ENCODE data around the gene ATXN7.

ATXN7 gene

DNA sequence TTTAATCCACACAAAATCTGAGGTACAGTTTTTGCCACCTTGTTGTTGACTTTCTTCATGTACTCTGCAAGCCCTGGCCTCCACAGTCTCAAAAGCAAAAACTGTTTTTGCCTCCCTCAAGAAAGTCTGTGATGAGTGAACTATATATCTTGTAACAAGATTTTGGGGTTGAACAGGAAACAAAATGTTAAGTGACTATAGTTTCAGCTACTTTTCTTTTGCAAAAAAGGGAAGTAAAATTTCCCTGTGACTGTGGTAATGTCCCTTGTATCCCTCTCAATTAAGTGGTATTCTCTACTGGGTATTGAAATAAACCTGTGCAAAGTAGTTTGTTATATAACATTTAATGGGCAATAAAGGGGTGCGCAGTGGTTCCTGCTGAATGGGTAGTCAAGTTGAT, 69.8 kb downstream of the ATXN7 start:
- DNase-seq (ENCODE audit: low read depth in 2 of 2): no peak

DNA sequence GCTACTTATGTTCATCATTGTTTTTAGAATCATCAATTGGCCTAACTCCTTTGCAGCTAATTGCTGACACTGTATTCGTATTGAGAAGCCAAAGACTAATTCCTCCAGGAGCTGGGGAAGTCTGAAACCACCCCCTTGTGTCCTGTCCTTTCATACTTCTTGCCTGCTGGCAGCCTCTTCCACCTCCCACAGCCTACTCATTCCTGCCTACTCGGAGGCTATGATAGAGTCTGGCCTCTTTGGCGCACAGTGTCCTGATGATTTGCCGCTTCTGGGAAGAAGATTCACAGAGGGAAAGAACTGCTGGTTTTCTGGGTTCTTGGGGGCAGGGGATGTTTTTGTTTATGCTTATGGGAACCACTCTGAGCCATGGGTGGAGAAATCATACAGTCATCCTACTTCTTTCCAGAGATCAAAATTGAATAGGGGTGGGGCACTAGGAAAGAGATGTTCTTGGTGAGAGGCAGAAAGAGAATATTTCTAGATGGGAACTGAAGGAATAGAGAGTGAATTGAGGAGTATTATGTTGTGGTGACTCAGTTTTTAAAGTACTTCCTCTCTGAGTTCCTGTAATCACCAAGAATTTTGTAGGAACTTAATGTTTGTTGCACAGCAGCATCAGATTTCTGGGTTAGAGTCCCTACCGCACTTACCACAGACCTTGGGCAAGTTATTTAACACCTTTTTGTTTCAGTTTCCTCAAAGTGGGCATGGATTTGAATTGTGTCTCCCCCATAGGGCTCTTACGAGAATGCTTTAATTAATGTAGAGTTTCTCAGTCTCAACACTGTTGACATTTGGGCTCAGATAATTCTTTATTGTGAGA, 70.6 kb downstream of the ATXN7 start:
- DNase-seq (ENCODE audit: low read depth in 2 of 2): no peak

DNA sequence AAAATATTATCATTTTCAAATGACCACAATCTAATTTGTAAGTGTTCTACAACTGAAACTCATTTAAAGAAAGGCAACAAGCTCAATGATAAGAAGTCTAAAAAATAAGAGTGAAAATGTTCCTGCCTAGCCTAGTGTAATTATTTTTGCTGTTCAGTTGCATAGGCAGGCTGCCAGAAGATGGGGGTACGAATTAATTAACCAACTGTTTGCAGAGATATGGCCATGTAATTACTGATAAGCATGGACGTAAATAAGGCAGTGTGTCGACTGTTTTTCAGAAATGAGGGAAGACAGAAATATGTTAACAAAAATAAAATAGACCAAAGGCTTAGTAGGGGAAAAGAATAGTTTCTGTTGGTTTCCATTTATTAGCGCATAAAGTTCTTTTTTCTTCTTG, 73.3 kb downstream of the ATXN7 start:
- DNase-seq (ENCODE audit: low read depth in 2 of 2): no peak

DNA sequence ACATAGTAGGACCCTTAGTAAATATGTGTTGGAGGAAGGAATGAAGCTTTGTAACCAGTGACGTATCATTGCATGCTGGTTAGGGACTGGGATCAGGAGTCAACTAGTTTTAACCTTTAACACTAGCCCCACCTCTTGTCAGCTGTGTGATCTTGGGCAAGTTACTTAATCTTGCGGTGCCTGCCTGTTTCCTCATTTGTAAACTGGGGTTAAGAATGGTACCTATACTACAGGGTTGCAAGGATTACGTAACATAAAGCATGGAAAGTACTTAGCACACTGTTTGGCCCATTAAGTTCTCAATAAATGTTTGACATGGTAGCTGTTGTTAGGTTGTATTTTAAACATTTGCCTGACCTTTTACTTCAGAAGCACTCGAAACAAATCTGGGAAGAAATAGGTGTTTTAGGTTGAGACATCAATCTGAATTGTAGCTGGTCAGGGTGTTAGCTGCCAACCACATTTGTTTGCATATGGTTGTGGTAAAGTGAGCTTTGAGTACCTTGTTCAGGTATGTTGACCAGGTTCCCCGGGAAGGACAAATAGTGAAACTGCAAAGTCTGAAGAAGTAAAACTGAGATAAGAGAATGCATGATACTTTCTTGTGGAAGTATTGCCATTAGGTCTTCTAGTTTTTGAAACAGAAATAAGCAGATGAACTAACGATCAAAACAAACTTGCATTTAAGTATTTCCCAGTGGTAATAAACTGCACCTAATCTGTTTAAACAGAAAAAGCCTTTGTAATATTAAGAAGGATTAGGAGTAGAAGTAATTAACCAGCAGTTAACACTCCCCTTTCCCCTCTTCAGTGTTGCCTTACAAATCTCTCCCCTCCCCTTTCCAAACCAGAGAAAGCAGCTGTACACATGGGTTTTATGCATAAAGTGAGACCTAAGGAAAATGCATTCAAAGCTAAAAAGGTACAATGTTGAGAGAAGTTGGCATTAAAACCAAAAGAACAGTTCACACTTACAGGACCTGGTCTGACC, 74.3 kb downstream of the ATXN7 start:
- DNase-seq (ENCODE audit: low read depth in 2 of 2): no peak

DNA sequence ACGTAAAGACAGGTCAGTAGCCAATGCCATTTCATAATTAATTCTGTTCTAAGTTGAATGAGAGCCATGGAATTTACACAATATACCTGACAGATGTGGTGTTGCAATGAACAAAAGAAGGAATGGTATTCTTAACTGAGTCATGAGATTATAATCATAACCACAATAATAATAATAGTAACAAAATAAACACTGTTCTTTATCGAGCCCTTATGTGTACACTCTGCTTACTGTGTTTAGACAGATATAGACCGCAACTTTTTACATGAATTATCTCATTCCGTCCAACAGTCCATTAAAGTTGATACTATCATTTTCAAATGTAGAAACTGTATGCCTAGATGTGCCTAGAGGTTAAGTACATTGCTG, 76.7 kb downstream of the ATXN7 start:
- no peak for DNase-seq (ENCODE audit: low read depth in 2 of 2)

DNA sequence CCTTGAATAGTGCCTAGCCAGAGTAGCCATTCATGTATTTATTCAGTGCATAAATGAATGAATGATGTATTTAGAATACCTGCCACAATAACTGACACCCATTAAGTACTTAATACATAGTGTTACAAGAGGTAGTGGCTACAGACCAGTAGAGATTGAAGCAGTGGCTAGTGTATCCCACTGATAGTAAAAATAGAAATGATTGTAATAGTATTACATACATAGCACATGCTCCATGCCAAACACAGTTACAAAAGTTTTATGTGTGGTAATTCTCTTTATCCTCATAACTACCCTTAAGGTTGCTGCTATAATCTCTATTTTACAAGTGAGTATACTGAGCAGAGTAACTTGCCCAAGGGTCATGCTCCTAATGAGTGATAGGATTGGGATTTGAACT, 78.9 kb downstream of the ATXN7 start:
- DNase-seq (ENCODE audit: low read depth in 2 of 2): no peak

DNA sequence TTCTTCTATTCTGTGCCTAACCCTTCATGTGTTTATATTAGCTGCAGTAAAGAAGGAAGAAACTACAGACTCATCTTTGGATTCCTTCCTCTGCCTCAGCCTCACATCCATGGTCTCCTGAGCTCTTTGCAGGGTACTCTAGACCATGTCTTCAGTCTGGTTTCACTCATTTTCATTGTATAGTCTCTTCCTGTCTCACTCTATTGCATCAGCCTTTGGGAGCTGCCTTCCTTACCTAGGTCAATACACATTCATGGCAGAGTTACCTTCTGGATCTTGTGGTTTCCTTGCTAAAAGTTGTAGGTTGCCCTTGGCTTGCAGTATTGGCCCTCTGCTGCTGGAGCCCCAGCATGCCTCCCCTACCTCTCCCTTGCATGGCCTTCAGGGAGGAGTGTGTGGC, 80.0 kb downstream of the ATXN7 start:
- no peak for DNase-seq (ENCODE audit: low read depth in 2 of 2)

DNA sequence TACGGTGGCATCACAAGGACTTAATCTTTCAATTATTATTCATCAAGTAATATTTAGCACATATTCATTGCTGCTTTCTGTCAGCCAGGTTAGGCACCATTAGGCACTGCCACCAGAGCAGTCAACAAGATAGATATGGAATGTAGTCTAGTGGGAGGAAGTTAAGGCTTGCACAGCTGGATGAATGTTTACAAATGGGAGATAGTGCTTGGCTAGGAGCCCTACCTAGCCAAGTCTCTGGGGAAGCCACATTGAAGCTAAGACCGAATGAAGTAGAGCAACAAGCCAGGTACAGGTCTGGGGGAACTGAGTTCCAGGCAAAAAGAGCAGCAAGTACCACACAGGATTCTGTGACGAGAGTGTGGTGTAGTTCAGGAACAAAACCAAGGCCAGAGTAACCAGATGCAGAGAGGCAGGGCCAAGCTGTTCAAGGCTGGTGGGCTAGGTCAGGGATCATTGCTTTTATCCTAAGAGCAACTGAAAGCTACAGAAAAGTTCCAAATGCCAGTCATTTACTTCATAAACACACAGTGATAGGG, 82.0 kb downstream of the ATXN7 start:
- DNase-seq (ENCODE audit: low read depth in 2 of 2): no peak

DNA sequence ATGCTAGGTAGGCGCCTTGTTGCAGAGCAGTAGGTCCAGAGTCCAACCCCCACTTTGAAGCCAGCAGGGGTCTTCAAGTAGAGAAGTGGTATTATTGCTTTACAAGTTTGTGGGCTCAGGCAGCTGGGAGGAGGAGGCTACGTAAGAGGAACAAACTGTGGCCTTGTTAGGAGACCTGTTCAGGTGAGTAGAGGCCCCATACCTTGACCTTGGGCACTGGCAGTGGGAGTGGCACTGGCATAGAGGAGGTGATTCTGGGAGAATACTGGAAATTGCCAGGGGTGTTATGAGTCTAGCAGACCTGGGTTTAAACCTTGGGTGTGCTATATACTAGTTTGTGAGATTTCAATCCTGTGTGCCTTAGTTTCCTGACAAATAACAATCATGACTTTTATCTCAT, 83.1 kb downstream of the ATXN7 start:
- DNase-seq (ENCODE audit: low read depth in 2 of 2): no peak

DNA sequence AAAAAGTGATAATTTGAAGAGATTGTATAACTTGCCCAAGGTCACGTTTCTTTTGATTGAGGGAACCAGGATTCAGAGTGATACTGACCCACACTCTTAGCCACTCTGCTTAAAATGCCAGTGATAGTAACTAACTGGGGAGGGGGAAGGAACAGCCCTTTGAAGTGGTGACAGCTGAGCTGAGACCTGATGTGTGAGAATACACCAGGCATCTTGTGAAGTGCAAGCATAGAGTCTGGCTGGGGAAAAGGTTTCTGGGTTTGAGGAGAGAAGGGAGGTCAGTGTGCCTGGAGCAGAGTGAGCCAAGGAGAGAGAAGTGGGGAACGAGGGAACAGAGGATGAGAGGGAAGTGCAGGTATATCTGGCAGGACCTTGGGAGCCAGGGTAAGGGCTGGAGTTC, 83.9 kb downstream of the ATXN7 start:
- DNase-seq (ENCODE audit: low read depth in 2 of 2): no peak

DNA sequence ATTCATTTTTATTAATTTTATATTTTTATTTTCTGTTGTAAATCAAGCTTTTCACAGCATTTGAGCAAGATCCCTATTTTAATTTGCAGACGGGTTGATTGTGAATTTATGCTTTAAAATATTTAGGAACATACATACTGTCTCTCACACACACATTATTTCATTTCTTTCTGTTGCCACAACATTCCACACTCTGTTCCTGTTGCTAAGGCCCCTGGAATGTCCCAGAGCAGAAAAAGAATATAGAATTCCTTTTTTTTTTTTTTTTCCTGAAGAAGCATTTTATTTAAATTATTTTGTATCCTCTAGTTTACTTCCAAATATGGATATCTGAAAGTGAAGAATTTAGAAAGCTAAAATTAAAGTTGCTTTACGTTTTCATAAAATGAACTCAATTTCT, 85.3 kb downstream of the ATXN7 start:
- DNase-seq (ENCODE audit: low read depth in 2 of 2): no peak

DNA sequence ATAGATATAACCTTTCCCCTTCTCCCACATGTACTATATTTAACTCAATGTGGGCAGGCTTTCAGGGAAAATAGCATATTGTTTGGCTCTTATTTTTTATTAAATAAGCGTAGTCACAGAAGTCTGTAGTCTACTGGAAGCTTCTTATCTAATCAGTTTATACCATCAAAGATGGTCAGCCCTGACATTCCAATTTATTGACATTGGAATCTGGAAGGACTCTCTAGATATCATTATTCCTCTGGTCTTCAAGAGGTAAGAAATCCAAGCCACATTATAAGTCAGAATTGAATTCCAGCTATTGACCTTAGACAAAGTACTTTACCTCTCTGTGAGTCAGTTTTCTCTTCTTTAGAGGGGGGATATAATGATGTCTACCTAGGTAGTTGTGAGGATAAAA, 87.0 kb downstream of the ATXN7 start:
- DNase-seq (ENCODE audit: low read depth in 2 of 2): no peak

DNA sequence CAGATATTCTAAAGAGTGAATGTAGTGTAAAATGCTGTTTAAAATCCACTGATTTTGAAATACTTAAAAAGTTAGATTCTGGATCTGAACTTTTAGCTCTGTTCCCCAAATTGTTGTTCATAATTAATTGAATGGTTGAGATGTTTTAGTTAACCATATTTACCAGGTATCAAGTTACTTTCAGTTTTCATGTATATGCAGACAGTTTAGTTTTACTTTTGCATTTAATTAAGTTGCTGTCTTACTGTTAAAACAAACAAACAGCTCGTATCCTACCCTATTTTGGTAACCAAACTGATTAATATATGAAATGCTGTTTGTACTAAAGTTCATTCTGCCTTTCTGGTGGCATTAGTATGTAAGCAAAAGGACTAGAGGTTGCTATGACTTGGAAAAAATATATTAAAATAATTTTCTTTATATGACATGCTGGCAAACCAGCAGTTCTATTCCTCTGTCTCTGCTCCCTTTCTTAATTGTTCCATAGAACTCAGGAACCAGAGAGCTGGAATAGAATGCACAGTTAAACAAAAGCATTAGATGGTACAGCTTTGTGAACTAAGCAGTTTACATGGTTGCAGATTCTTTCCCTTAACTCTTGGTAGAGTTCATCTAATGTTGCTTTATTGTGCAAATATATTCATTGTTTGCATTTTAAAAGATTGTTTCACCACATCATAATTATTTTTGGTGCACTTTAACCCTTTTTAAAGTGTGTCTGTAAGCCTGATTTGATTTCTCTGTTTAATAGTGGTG, 88.0 kb downstream of the ATXN7 start:
- no peak for DNase-seq (ENCODE audit: low read depth in 2 of 2)

DNA sequence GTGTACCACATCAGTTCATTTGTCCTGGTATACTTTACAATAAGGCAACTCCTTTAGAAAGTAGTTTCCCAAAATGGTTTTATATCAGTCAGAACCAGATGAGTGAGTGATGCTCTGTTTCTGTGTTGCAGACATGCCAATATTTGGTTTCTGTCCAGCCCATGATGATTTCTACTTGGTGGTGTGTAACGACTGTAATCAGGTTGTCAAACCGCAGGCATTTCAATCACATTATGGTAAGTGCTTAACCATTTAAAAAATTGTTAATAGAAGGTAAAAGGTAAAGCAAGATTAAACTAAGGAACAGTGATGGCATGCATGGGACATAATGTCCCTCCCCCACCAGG, 88.6 kb downstream of the ATXN7 start:
- DNase-seq (ENCODE audit: low read depth in 2 of 2): no peak

DNA sequence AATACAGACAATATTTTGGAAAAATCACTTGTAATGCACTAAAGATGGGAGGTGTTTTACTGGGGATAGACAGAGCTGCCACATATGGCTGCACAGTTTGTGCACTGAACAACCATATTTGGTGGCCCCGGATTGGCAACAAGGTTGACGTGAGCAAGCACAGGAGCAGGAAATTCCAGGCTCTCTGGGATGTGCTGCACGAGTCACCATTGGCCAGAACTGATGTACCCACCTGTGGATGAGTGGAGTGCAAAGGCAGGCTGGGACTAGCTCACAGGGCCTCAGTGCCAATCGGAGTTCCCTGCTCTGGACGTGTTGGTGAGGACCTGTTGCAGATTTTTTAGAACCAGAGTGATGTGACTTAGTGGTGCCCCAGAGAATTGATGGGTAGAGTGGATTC, 90.5 kb downstream of the ATXN7 start:
- DNase-seq (ENCODE audit: low read depth in 2 of 2): no peak

DNA sequence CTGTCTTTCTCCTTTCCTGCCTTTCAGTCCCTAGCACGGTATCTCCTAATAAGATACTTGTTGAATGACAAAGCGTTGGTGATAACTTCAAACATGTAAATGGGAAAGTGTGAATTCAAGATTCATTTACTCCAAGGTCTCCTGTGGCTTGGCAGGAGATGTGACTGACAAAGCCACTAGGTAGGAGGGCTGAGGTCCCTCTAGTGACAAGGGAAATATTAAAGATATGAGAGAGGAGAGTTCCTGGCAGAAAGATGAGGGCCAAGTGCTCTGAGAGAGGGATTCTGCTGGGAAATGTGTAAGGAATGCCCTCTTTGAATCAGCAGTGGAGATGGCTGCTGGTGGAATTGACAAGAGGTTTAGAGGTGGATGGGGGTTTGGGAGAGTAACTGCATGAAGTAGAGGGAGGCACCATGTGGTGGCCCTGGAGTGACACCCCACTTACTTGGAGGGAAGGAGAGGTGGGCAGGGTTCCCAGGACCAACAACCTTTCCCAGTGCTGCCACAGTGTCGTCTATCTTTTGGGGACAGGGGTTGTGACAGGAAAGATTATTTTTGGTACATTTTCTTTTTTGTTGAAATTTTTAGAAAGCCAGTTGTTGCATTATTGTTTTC, 91.5 kb downstream of the ATXN7 start:
- DNase-seq (ENCODE audit: low read depth in 2 of 2): no peak

DNA sequence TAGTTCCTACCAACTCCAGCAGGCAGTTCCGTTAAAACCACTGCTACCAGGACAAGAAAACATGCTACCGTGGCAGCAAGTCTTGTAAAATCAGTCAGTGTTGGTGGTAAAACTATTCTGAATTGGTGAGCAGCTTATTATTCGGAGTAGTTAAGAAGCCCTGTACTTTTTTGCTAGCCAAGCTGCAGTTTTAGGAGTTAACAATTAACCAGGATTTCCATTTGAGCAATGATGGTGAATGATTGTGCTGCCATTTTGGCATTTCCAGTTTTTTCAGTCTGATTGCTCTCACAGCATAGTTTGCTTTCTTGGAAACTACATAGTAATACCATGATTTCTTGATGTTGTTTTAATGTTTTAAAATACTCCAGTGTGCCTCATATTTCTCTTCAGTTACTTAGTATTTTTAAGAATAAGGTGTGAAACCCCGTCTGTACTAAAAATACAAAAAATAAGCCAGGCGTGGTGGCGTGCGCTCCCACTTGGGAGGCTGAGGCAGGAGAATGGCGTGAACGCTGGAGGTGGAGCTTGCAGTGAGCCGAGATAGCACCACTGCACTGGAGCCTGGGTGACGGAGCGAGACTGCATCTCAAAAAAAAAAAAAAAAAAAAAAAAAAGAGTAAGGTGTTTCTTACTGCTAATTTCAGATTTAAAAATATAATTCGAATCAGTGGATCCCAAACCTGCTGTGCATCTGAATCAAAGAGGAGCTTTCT, 92.3 kb downstream of the ATXN7 start:
- no peak for DNase-seq (ENCODE audit: low read depth in 2 of 2)

DNA sequence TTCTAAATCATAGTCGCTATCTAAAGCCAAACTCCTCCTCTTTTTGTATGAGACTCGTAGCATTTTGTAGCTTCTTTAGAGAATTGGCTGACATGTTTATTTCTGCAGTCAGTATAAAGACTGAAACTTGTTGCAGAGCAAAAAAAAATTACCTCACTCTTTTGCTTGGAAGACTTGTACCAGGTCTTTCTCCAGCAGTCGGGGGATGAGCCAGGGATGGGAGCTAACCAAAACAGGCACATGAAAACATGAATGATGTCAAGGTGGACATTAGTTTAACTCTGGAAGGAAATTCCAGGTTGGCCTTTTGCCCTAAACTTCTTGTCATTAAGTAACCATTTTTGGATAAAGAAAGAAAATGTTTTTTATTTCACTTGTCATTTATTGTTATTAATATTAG, 95.5 kb downstream of the ATXN7 start:
- DNase-seq (ENCODE audit: low read depth in 2 of 2): no peak

DNA sequence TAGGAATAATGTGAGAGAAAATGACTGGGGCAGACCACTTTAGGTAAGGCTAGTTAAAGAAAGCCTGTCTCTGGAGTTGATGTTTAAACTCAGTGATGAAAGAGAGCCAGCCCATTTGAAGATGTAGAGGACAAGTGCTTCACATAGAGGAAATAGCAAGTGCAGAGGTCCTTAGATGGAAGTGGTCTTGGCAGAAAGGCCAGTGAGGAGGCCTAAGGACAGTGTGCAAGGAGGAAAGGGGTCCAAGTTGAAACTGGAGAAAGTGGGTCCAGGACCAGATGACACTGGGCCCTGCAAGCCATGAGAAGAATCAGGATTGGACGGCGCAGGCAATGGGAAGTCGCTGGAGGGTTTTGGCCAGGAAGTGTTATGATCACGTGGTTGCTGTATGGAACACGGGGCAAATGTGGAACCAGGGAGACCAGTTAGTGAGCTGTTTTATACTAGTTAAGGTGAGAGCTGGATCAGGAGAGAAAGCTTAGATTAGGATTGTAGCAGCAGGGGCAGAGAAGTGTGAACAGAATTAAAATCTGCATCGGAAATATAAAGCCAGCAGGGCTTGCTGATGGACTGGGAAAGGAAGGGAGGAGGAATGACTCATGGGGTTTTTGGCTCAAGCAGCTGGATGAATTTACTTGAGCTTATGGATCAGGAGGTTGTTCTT, 96.5 kb downstream of the ATXN7 start:
- DNase-seq (ENCODE audit: low read depth in 2 of 2): no peak

DNA sequence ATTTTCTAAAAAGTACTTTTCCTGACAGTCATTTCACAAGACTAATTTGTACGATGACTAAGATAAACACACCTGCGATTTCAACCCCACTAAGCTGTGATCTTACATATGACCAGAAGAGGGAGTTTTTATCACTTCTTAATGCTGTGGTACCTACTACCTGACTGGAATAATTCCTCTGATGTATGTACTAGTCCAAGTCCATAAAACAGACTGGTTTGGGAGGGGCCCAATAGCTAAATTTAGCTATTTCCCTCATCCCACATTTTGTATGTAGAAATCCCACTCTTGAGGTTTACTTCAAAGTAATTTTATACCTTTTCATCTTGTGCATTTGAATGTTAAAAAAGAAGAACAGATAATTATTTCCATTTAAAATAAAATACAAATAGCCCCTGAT, 98.2 kb downstream of the ATXN7 start:
- DNase-seq (ENCODE audit: low read depth in 2 of 2): no peak

Measured in stimulated activated CD8-positive, alpha-beta memory T cell treated with anti-CD3 and anti-CD28 coated beads, Interleukin-2, amount 100 ng/mL, for 48 hours (primary cell).